Stomach (tissue), 9 donors: ENCODE results near the gene CLCNKB. TPM values are rescaled to one million over a fixed set of nuclear protein-coding genes. Genes with fewer than 3 reads are reported as not detected.

Experiments
- DNase-seq, 2 donors: peaks; one replicate each; pipeline versions ENCODE4 v3.0.0 to v3.0.0-alpha.2; 2013 to 2019
- H3K27ac ChIP-seq, 5 donors: fragments of 200-600 bp in 4 of 5; sonication (generic) in 4 of 5; one replicate each; pipeline ENCODE4 v1.5.1; 2013 to 2019; ENCODE audit warnings: mild to moderate bottlenecking in 1 of 5, moderate library complexity in 1 of 5
- H3K27me3 ChIP-seq, 3 donors: fragments of 200-600 bp; sonication (generic); one replicate each; pipeline ENCODE4 v1.5.1; 2017 to 2019; ENCODE audit warnings: mixed run types in 1 of 3
- H3K36me3 ChIP-seq, 4 donors: fragments of 200-600 bp; sonication (generic); 1 replicate in 3 of 4; 2 replicates in 1 of 4; pipeline ENCODE4 v1.5.1; 2016 to 2019
- H3K4me1 ChIP-seq, 4 donors: fragments of 200-600 bp; sonication (generic); one replicate each; pipeline ENCODE4 v1.5.1; 2016 to 2019
- H3K4me3 ChIP-seq, 4 donors: fragments of 200-600 bp; sonication (generic) in 3 of 4; one replicate each; pipeline ENCODE4 v1.5.1; 2016 to 2019; ENCODE audit warnings: mild to moderate bottlenecking in 1 of 4
- H3K9me3 ChIP-seq, 4 donors: fragments of 200-600 bp; sonication (generic); one replicate each; pipeline ENCODE4 v1.5.1; 2016 to 2019
- EP300 ChIP-seq: sonication (generic); formaldehyde crosslinking; IDR thresholded peaks from one replicate; pipeline ENCODE4 v1.6.1; 2017; ENCODE audit warnings: antibody characterized with exemption
- POLR2A ChIP-seq, 4 donors: fragments of 450-650 bp; IDR thresholded peaks; one replicate each; pipeline ENCODE4 v1.6.1; 2016; ENCODE audit warnings: antibody characterized with exemption in 4 of 4, control low read depth in 2 of 4, mild to moderate bottlenecking in 1 of 4, moderate library complexity in 1 of 4
- POLR2AphosphoS5 ChIP-seq, 3 donors: sonication (generic); formaldehyde crosslinking; IDR thresholded peaks; one replicate each; pipeline ENCODE4 v1.6.1; 2016; ENCODE audit warnings: antibody characterized with exemption in 3 of 3
- WGBS, 5 donors: extraction: QIAGEN DNeasy Blood & Tissue Kit in 3 of 5; methylation state at CpG; one replicate each; pipeline versions ENCODE4 v1.1.5 to v1.1.7; 2013 to 2018; 5-methylcytosine and 5-hydroxymethylcytosine counted together
- intact Hi-C: fragments of 100-400 bp; cut with DNase I; formaldehyde crosslinking; loops from one replicate; pipeline ENCODE4 v1.15.1; 2023; ENCODE audit warnings: low total_unique reads
- polyA plus RNA-seq, 3 donors: library from polyadenylated mRNA; stranded (reverse); fragments of 200-250 nt; gene quantifications; one replicate each; pipeline ENCODE4 v1.2.3, GENCODE V29; 2013
- total RNA-seq, 5 donors: library from RNA; depleted of rRNA; stranded (reverse); fragments of >200 nt; gene quantifications; one replicate each; pipeline versions ENCODE4 v1.1.0 to v1.2.3, GENCODE V29; 2014 to 2016
- TF ChIP-seq, protein P1 (sequence below), 7 experiments: fragments of 450-650 bp in 4 of 7; fragments of 200-600 bp in 3 of 7; sonication (generic) in 3 of 7; IDR thresholded peaks; one replicate each; pipeline ENCODE4 v1.5.1; 2016 to 2019; ENCODE audit warnings: antibody characterized with exemption in 7 of 7, control low read depth in 2 of 7, mild to moderate bottlenecking in 1 of 7
- donor health status: healthy with polysubstance abuse.
- donor health status: Bipolar disorder and iron deficiency.
- donor health status: healthy.

CLCNKB gene
- total and polyA plus RNA-seq, 8 donors = 0.19 to 0.92 (median 0.45) TPM; not detected in 4

DNA sequence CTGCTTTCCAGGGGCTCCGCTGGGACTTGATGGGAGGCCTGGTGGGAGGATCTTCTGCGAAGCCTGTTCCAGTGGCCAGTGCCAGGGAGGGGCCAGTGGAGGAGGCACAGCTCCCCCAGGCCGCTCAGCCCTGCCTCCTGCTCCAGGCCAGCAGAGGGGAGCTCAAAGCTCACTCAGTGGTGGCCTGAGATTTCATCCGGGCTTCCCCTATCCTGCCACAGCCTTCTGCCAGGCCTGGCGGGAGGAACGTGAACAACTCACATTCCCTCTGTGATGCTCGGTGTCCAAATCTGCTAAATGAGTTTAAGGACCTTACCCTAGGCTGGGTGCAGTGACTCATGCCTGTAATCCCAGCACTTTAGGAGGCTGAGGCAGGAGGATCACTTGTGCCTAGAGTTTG, 3.3 kb downstream of the CLCNKB start:
- peaks cover 6 to 10% (median 8%) of the 10 kb centered on the region in 4 donors for H3K4me1 ChIP-seq
- no peaks in the 10 kb centered on the region for H3K36me3 ChIP-seq
- TF ChIP-seq POLR2AphosphoS5 (IDR thresholded peaks at IDR 0.05) (no peak), POLR2A (IDR thresholded peaks at IDR 0.05) (no peak), EP300 (no peak)
- TF ChIP-seq, protein P1, sequence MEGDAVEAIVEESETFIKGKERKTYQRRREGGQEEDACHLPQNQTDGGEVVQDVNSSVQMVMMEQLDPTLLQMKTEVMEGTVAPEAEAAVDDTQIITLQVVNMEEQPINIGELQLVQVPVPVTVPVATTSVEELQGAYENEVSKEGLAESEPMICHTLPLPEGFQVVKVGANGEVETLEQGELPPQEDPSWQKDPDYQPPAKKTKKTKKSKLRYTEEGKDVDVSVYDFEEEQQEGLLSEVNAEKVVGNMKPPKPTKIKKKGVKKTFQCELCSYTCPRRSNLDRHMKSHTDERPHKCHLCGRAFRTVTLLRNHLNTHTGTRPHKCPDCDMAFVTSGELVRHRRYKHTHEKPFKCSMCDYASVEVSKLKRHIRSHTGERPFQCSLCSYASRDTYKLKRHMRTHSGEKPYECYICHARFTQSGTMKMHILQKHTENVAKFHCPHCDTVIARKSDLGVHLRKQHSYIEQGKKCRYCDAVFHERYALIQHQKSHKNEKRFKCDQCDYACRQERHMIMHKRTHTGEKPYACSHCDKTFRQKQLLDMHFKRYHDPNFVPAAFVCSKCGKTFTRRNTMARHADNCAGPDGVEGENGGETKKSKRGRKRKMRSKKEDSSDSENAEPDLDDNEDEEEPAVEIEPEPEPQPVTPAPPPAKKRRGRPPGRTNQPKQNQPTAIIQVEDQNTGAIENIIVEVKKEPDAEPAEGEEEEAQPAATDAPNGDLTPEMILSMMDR (IDR thresholded peaks at IDR 0.05) = no peak
- no peak overlapping the region for H3K27ac ChIP-seq
- no peak overlapping the region for H3K4me3 ChIP-seq
- intact Hi-C loops = no loop called here
- peaks cover 0 to 3% (median 0%) of the 10 kb centered on the region in 3 donors for H3K27me3 ChIP-seq
- no peak for DNase-seq
- H3K9me3 ChIP-seq = no peaks in the 10 kb centered on the region
- 57 to 100% (median 67%) methylated on average over 2 to 7 of the region's 7 CpGs for WGBS, 5 donors

DNA sequence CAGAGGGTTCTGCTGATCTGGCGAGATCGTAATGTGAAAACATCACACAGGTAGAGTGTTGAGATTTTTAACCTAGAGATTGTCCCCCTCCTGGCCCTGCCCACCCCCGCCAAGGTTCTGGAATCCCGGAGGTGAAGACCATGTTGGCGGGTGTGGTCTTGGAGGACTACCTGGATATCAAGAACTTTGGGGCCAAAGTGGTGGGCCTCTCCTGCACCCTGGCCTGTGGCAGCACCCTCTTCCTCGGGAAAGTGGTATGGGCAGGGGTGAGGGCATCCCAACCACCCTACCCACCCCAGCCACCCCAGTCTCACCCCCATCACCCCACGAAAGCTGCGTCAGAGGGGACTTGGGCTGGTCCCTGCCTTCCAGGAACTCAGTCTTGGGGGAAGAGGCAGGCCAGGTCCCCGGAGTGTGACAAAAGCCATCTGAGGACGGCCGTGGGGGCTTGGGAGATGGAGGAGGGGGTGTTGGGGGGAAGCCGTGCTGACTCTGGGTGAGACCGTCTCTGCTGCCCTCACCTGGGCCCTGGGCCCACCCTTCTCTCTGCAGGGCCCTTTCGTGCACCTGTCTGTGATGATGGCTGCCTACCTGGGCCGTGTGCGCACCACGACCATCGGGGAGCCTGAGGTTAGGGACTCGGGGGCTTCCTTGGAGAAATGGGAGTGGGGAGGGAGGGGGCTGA, 4.4 kb downstream of the CLCNKB start:
- no peak overlapping the region for H3K27ac ChIP-seq
- 65 to 80% (median 68%) methylated on average over 14 to 19 of the region's 19 CpGs for WGBS, 5 donors
- intact Hi-C loops = no loop called here
- peaks cover 0 to 3% (median 0%) of the 10 kb centered on the region in 3 donors for H3K27me3 ChIP-seq
- no peak for TF ChIP-seq POLR2AphosphoS5 (IDR thresholded peaks at IDR 0.05)
- no peak for TF ChIP-seq POLR2A (IDR thresholded peaks at IDR 0.05)
- no peak for TF ChIP-seq EP300
- TF ChIP-seq, protein P1 (IDR thresholded peaks at IDR 0.05) = no peak
- peak overlapping the region in 1 of 4 donors; percentile 49 for H3K4me3 ChIP-seq
- H3K36me3 ChIP-seq = no peaks in the 10 kb centered on the region
- DNase-seq = no peak
- peaks cover 6 to 10% (median 8%) of the 10 kb centered on the region in 4 donors for H3K4me1 ChIP-seq
- H3K9me3 ChIP-seq = no peaks in the 10 kb centered on the region

DNA sequence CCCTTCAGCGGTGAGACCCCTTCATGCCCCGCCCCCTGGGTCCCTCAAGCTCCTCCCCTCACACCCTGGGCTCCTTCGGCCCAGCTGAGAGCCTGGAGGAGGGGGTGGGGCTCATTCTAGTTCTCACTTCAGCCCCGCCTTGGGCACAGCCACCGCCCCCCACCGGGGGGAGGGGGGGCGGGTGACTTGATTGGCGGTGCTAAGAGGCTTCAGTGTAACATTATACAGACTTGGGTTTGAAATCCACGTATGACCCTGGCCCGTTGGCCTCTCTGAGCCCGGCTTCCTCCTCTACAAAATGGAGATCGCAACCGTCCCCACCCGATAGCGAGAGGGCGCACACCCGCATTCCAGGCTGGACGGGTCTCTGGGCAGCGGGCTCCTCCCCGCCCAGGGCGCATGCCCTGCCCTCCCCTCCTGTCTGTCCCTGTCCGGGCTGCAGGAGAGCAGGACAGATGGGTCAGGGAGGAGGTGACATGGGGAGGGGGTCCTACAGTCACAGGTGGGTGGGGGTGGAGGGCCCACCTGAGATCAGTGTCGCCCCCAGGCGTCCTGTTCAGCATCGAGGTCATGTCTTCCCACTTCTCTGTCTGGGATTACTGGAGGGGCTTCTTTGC, 5.1 kb downstream of the CLCNKB start:
- no peaks in the 10 kb centered on the region for H3K36me3 ChIP-seq
- peak overlapping the region in 1 of 5 donors; percentile 51 for H3K27ac ChIP-seq
- WGBS, 5 donors = 3 to 7% (median 3%) methylated on average over 15 to 25 of the region's 25 CpGs
- H3K27me3 ChIP-seq = peaks cover 0 to 3% (median 0%) of the 10 kb centered on the region in 3 donors
- peaks cover 6 to 10% (median 8%) of the 10 kb centered on the region in 4 donors for H3K4me1 ChIP-seq
- H3K4me3 ChIP-seq = peak overlapping the region; percentile 41 to 49 (median 46)
- no peaks in the 10 kb centered on the region for H3K9me3 ChIP-seq
- TF ChIP-seq, protein P1 (IDR thresholded peaks at IDR 0.05) = no peak
- TF ChIP-seq POLR2A (IDR thresholded peaks at IDR 0.05) = no peak
- TF ChIP-seq EP300 = no peak
- no peak for TF ChIP-seq POLR2AphosphoS5 (IDR thresholded peaks at IDR 0.05)
- intact Hi-C loops = no loop called here
- DNase-seq = peak; percentile 50 to 89

DNA sequence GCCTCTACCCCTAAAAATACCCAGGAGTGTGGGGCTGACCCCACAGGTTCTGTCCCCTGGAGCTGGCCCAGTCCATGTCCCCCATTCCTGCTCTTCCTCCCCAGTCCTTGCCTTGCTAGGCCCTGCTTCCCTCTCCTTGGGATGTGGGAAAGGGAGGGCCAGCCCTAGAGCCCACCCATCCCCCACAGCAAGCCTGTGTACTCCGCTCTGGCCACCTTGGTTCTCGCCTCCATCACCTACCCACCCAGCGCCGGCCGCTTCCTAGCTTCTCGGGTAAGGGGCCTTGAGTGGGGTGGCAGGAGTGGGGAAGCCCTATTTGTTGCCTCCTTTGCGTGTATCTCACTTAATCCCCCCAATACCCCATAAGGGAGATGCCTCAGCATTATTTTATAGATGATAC, 6.7 kb downstream of the CLCNKB start:
- WGBS, 5 donors = 81 to 88% (median 84%) methylated on average over 7 of the region's 7 CpGs
- Histone ChIP-seq H3K4me3 (no peak overlapping the region), H3K27ac (no peak overlapping the region), H3K9me3 (no peaks in the 10 kb centered on the region), H3K36me3 (no peaks in the 10 kb centered on the region), H3K27me3 (peaks cover 0 to 3% (median 0%) of the 10 kb centered on the region in 3 donors), H3K4me1 (peaks cover 6 to 10% (median 8%) of the 10 kb centered on the region in 4 donors)
- intact Hi-C loops = no loop called here
- no peak for DNase-seq
- TF ChIP-seq POLR2A (IDR thresholded peaks at IDR 0.05) (no peak), POLR2AphosphoS5 (IDR thresholded peaks at IDR 0.05) (no peak), EP300 (no peak)
- TF ChIP-seq, protein P1 (IDR thresholded peaks at IDR 0.05) = no peak
